Caco-2 (cell line): ENCODE data around the gene PHKB. TPM values are rescaled to one million over a fixed set of nuclear protein-coding genes. Genes with fewer than 3 reads are reported as not detected.
A peak's percentile ranks its signal among the peaks of the same experiment; 100 is the strongest.
"Not testable (repeated sequence)": the region's sequence is repeated elsewhere in the genome, so short reads cannot be mapped to it uniquely, and the experiment has no call there.

Experiments used
- BruUV-seq: library from RNA; stranded (reverse); fragments of 400-500 nt; replicated peaks from 2 replicates; lab custom pipeline; 2021; lab: Mats Ljungman, UMichigan
- CTCF ChIA-PET: fragments of 300-600 bp; sonication (Branson Sonifier 250); formaldehyde crosslinking; loops from one replicate; lab custom pipeline; 2022; ENCODE audit warnings: antibody characterized with exemption; lab: Charles Lee
- POLR2A ChIA-PET: fragments of 300-600 bp; sonication (Branson Sonifier 250); formaldehyde crosslinking; loops from one replicate; lab custom pipeline; 2022; ENCODE audit warnings: antibody characterized with exemption; lab: Charles Lee
- DNase-seq, 2 experiments: peaks; one replicate each; pipeline versions ENCODE4 v3.0.0 to v3.0.0-alpha.2; 2020 to 2022
- H3K27me3 ChIP-seq: replicated peaks from 2 replicates; pipeline ENCODE4 v1.6.0; 2011; ENCODE audit warnings: low read length; ENCODE audit not compliant: control insufficient read depth, insufficient read depth
- H3K36me3 ChIP-seq: 2 replicates; pipeline ENCODE4 v1.5.1; 2011; ENCODE audit warnings: low read length; ENCODE audit not compliant: control insufficient read depth, insufficient read depth
- H3K4me1 ChIP-seq: fragments of 250-450 bp; sonication (Bioruptor Pico); 2 replicates; pipeline ENCODE4 v1.5.1; 2020; ENCODE audit warnings: mild to moderate bottlenecking
- H3K4me3 ChIP-seq: 2 replicates; pipeline ENCODE4 v1.5.1; 2011; ENCODE audit warnings: low read depth, mild to moderate bottlenecking, control low read depth, low read length
- H3K9me3 ChIP-seq: fragments of 250-450 bp; sonication (Bioruptor Pico); 2 replicates; pipeline ENCODE4 v1.5.1; 2020; ENCODE audit warnings: mild to moderate bottlenecking, moderate library complexity
- H3K27ac Mint-ChIP-seq: one replicate; pipeline ENCODE4 v1.8.0; 2022; ENCODE audit warnings: mixed read lengths; ENCODE audit not compliant: unreplicated experiment
- H3K27me3 Mint-ChIP-seq: one replicate; pipeline ENCODE4 v1.8.0; 2022; ENCODE audit warnings: mixed read lengths; ENCODE audit not compliant: insufficient read depth, unreplicated experiment
- H3K36me3 Mint-ChIP-seq: one replicate; pipeline ENCODE4 v1.8.0; 2022; ENCODE audit warnings: mild to moderate bottlenecking, mixed read lengths; ENCODE audit not compliant: insufficient read depth, unreplicated experiment
- H3K4me1 Mint-ChIP-seq: one replicate; pipeline ENCODE4 v1.8.0; 2022; ENCODE audit warnings: low read depth, mixed read lengths; ENCODE audit not compliant: unreplicated experiment
- H3K4me3 Mint-ChIP-seq: one replicate; pipeline ENCODE4 v1.8.0; 2022; ENCODE audit warnings: mild to moderate bottlenecking, moderate library complexity, mixed read lengths; ENCODE audit not compliant: unreplicated experiment
- H3K9me3 Mint-ChIP-seq: one replicate; pipeline ENCODE4 v1.8.0; 2022; ENCODE audit warnings: mixed read lengths; ENCODE audit not compliant: unreplicated experiment
- intact Hi-C: fragments of 100-400 bp; cut with micrococcal nuclease; formaldehyde crosslinking; loops from one replicate; pipeline ENCODE4 v1.10.0; 2022; ENCODE audit not compliant: unreplicated experiment
- total RNA-seq: library from RNA; stranded (reverse); gene quantifications from 2 replicates; pipeline ENCODE4 v1.2.3, GENCODE V29; 2022
- TF ChIP-seq, protein P1 (sequence below), 2 experiments: fragments of 200-600 bp in 1 of 2; IDR thresholded peaks; 1 replicate in 1 of 2; 2 replicates in 1 of 2; pipeline versions ENCODE4 v1.5.1 to v1.8.0; 2011 to 2022; ENCODE audit warnings: antibody characterized with exemption in 1 of 2, control low read depth in 1 of 2, inconsistent platforms in 1 of 2, low read depth in 1 of 2, low read length in 1 of 2, mild to moderate bottlenecking in 1 of 2, moderate library complexity in 1 of 2; ENCODE audit not compliant: insufficient read depth in 1 of 2, severe bottlenecking in 1 of 2, unreplicated experiment in 1 of 2

Gene PHKB
- total RNA-seq, 1 experiment from 2014 or later = 74.2 TPM

DNA sequence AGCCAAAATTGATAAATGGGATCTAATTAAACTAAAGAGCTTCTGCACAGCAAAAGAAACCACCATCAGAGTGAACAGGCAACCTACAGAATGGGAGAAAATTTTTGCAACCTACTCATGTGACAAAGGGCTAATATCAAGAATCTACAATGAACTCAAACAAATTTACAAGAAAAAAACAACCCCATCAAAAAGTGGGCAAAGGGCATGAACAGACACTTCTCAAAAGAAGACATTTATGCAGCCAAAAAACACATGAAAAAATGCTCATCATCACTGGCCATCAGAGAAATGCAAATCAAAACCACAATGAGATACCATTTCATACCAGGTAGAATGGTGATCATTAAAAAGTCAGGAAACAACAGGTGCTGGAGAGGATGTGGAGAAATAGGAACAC lies 18.2 kb upstream of the PHKB start:
- CTCF ChIA-PET, H3K36me3 Mint-ChIP-seq: not testable (repeated sequence)

DNA sequence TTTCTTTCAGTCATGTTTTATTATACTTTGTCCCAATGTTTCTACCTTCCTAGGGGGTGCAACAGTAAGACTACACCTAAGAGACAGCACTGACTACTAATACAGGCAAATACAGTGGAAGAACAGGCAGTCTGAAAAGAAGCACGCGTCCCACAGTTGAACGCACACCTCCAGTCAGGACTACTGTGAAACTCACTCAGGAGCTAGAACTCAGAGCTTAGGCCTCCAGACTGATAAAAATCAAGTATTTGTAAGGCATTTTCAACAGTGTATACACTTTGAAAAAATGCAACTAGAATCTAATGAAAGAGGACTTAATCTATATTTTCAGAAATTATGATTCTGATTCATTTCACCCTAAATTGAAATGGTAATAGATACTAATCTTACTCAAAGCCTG lies 14.7 kb upstream of the PHKB start:
- BruUV-seq = no TSS peak

More for the DNA sequence above, 18.2 kb upstream of the PHKB start:
- BruUV-seq, H3K4me1 ChIP-seq, H3K4me1 Mint-ChIP-seq, H3K4me3 ChIP-seq, H3K27ac Mint-ChIP-seq, intact Hi-C loops, H3K9me3 Mint-ChIP-seq, H3K36me3 ChIP-seq, H3K27me3 Mint-ChIP-seq, H3K27me3 ChIP-seq, H3K4me3 Mint-ChIP-seq, H3K9me3 ChIP-seq, DNase-seq, POLR2A ChIA-PET: not testable (repeated sequence)

DNA sequence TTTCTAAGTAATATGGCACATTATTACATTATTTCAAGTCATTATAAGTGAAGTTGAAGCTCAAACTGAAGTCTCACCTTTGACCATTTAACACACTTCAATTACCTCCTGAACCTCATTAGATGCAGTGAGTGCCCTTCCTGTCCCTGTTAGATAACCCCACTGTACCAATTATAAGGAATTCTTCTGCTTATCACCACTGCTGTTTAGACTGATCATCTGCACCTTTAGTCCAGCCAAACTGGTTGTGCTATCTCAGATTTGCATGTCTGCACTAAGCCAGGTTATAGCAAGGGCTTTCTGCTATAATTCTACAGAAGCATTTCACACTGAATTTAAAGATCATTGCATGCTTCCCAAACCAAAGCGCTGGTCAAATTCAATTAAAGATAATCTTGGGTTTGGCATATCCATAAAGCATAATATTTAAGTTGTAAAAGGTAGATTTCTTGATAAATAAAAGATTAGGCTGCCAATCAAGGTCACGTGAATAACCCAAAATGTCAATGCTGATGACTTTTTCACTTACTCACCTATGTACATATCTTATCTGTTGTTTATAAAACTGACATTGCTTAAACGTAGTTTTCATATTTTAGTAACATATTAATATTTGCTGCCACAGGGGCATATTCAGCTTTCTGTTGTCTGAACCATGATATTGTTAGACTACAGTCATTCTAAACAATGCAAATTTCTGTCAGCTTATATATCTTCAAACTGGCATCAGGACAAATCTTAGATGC lies 12.1 kb upstream of the PHKB start:
- no peaks in the 10 kb centered on the region for H3K9me3 Mint-ChIP-seq
- ChIA-PET POLR2A (no interaction called here), CTCF (no interaction called here)
- DNase-seq = peak in 1 of 2 experiments; percentile 25
- Histone ChIP-seq H3K4me1 (peaks cover 31% of the 10 kb centered on the region), H3K27me3 (no peaks in the 10 kb centered on the region), H3K4me3 (no peak overlapping the region), H3K9me3 (no peaks in the 10 kb centered on the region), H3K36me3 (no peaks in the 10 kb centered on the region; the same call in none of the 2 replicates)
- no peaks in the 10 kb centered on the region for H3K27me3 Mint-ChIP-seq
- H3K36me3 Mint-ChIP-seq = no peaks in the 10 kb centered on the region
- H3K4me1 Mint-ChIP-seq = peaks cover 14% of the 10 kb centered on the region
- H3K27ac Mint-ChIP-seq = no peak overlapping the region
- no TSS peak for BruUV-seq
- TF ChIP-seq, protein P1, sequence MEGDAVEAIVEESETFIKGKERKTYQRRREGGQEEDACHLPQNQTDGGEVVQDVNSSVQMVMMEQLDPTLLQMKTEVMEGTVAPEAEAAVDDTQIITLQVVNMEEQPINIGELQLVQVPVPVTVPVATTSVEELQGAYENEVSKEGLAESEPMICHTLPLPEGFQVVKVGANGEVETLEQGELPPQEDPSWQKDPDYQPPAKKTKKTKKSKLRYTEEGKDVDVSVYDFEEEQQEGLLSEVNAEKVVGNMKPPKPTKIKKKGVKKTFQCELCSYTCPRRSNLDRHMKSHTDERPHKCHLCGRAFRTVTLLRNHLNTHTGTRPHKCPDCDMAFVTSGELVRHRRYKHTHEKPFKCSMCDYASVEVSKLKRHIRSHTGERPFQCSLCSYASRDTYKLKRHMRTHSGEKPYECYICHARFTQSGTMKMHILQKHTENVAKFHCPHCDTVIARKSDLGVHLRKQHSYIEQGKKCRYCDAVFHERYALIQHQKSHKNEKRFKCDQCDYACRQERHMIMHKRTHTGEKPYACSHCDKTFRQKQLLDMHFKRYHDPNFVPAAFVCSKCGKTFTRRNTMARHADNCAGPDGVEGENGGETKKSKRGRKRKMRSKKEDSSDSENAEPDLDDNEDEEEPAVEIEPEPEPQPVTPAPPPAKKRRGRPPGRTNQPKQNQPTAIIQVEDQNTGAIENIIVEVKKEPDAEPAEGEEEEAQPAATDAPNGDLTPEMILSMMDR (IDR thresholded peaks at IDR 0.05; ENCODE audit: insufficient read depth in 1 of 2, low read depth in 1 of 2, low read length in 1 of 2, severe bottlenecking in 1 of 2, unreplicated experiment in 1 of 2) = no peak
- no peak overlapping the region for H3K4me3 Mint-ChIP-seq
- intact Hi-C loops = no loop called here

More for the DNA sequence above, 14.7 kb upstream of the PHKB start:
- Mint-ChIP-seq H3K4me1 (peaks cover 14% of the 10 kb centered on the region), H3K27me3 (no peaks in the 10 kb centered on the region), H3K36me3 (peaks cover 5% of the 10 kb centered on the region), H3K4me3 (no peak overlapping the region), H3K9me3 (no peaks in the 10 kb centered on the region), H3K27ac (no peak overlapping the region)
- Histone ChIP-seq H3K36me3 (no peaks in the 10 kb centered on the region; the same call in 1 of the 2 replicates), H3K4me3 (no peak overlapping the region), H3K9me3 (no peaks in the 10 kb centered on the region), H3K4me1 (peaks cover 28% of the 10 kb centered on the region), H3K27me3 (no peaks in the 10 kb centered on the region)
- ChIA-PET CTCF (no interaction called here), POLR2A (no interaction called here)
- intact Hi-C loops = no loop called here
- TF ChIP-seq, protein P1 (IDR thresholded peaks at IDR 0.05; ENCODE audit: insufficient read depth in 1 of 2, low read depth in 1 of 2, low read length in 1 of 2, severe bottlenecking in 1 of 2, unreplicated experiment in 1 of 2) = no peak
- DNase-seq = no peak
